SIG-M5 treated with dmso at 0.1 percent for 504 hours (cell line): ENCODE measurements around the gene MMP15.
"Not testable (repeated sequence)": the region's sequence is repeated elsewhere in the genome, so short reads cannot be mapped to it uniquely, and the experiment has no call there.

Experiments
- DNase-seq: peaks from one replicate; lab custom pipeline; 2025; ENCODE audit not compliant: unreplicated experiment; lab: John Stamatoyannopoulos, UW

MMP15 gene

GRCh38 chr16:58025351-58026138, at the start of gene MMP15:
Gene MMP15 (plus strand): TSS chr16:58025754. CDS start chr16:58026351, 597 bp downstream.
- peak; percentile 41 for DNase-seq

DNA sequence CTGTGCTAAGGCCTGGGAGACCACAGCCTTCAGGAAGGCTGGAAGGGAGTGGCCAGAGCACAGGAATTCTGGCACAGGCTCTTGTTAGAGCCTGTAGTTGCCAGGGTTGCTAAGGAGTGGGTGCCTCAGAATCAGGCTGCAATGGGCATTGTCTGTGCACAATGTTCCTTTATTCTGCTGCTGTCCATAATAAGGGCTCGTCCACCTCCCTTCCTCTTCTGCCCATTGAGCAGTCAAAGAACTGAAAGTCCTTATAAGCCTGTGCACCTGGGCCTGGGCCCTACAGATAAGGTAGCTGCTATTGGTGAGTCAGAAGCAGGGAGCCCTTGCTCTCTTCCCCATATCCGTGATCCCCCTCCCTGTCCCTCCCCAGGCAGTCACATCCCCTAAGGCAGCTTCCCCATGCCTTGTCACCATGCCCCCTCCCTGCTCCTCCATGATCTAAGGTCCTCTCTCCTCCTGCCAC, 49.2 kb upstream of the MMP15 start:
- no peak for DNase-seq

DNA sequence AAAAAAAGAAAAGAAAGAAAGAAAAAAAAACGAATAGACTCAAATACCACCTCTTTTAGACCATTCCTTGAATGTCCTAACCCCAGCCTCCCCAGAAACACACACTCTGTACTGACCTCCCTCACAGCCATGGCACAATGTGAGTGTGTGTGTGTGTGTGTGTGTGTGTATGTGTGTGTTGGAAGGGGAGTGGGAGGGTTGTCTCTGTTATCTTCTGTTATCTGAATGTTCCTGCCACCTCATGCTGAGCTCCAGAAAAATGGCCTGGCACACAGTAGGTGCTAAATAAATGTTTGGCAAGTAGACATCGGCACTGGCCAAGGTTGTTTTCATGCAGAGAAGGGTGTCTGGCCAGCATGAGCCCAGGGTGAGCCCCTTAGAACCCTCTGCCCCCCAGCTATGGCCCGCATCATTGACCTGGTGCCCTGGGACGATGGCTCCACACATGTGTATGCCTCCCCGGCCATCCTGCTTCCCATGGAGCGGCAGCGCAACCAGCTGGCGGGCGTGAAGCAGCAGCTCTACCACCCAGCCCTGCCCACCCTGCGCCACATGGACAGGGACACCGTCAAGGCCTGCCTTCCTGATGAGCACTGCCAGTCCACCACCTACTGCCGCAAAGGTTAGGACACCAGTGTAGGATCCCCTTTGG, 48.0 kb upstream of the MMP15 start:
- no peak for DNase-seq

GRCh38 chr16:57978070-57978465, 47.5 kb upstream of the MMP15 start:
- not testable (repeated sequence) for DNase-seq

DNA sequence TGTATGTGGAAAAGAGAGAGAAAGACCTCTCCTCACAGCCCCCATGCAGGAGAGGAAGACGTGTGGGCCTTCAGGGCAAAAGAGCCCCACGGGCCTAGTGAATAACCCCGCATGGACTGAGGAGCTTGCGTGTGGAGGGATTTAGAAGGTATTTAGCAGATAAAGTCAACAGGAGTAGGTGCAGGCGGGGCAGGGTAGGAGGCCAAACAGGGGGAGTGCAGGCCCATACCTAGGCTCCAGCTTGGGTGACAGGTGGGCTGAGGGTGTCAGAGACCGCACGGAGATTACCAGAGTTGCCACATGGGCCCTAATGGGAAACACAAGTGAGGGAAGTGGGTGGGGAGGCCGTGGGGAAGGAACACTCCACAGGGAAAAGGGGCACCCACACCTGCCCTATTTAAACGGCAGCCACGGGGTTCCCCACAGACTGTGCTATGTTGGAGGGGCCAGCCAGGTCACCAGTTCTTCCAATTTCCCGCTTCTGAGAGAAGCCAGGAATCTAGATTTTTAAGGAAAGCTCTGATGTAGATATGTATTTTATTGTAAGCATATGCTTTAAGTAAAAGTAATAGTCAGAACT, 46.5 kb upstream of the MMP15 start:
- DNase-seq: no peak

- DNase-seq: no peak
Observed at GRCh38 chr16:57981636-57982035, 43.9 kb upstream of the MMP15 start.

- no peak for DNase-seq
Observed at GRCh38 chr16:57982385-57982784, 43.2 kb upstream of the MMP15 start.

GRCh38 chr16:57984443-57985203, 40.9 kb upstream of the MMP15 start:
- no peak for DNase-seq

DNA sequence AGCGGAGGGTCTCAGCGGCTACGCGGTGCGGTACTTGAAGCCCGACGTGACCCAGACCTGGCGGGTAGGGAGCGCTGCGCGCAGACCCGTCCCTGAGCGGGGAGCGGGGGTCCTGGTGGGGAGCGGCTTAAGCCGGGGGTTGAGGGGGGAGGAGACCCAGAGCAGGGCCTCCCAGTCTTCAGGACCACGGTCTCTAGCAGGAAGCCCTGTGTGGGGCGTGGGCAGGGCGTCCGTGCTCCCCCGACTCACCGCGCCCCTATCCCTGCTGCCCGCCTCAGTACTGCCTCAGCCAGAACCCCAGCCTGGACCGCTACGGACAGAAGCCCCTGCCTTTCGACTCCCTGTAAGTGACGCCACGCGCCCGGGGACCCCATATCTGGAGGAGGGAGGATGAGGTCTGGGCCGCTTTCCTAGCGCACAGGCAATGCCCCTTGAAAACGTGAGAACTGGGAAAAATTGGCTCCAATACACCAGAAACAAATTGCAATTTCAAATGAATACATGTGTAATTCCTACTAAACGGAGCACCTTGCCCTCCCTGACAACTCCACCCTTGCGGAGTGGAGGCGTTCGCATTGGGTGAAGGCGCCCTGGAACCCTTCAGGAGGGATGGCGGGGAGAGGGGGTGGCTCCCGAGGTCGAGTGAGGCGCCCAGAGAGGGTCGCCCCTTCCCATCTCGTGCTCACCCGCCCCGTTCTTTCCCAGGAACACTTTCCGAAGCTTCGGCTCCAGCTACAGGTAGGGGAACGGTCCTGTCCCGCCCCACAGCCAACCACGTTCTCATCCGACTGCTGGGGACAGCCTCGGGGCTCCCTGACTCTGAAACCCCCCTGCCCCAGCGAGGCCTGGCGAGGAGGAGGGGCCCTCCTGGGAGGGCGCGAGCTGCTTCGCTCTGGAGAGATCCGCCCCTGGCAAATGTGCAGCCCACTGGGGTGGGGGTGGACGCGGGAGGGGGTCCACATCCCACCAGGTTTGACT, 40.1 kb upstream of the MMP15 start:
- no peak for DNase-seq

- DNase-seq: no peak
Observed at GRCh38 chr16:57986196-57986595, 39.4 kb upstream of the MMP15 start.

DNA sequence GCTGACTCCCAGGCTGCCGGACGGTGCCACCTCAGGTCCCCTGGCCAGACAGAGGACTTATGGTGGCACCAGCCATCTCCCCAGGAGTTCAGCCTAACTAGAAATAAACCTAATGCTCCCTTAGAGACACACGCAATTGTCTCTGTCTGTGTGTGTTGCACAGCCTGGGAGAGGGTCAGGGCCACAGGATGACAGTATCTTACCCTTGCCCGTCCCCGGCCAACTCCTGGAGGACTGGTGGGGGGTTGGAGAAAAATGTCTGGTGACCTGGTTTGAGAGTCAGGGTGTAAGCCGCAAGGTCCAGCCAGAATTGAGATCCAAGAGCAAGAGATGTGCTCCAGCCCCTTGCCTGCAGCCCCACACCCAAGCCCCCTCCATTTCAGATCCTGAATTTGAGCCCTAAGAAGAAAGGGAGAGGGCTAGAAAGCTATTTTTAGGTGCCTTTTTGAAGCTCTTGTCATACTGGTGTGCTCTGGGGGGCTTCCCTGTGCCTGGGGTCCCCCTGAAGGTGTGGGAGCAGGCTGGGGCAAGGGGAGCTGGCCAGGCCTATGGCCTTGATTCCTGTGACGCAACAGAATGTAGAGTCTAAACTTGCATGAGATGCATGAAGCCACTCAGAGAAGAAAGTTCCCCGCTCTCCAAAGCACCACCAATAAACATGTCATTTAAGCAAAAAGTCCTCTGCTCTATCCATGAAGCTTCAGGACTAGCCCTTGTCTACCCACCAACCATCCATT, 37.9 kb upstream of the MMP15 start:
- no peak for DNase-seq

- DNase-seq: no peak
Observed at GRCh38 chr16:57988929-57989328, 36.6 kb upstream of the MMP15 start.

- DNase-seq: no peak
Observed at GRCh38 chr16:57991551-57992059, 33.9 kb upstream of the MMP15 start.

DNA sequence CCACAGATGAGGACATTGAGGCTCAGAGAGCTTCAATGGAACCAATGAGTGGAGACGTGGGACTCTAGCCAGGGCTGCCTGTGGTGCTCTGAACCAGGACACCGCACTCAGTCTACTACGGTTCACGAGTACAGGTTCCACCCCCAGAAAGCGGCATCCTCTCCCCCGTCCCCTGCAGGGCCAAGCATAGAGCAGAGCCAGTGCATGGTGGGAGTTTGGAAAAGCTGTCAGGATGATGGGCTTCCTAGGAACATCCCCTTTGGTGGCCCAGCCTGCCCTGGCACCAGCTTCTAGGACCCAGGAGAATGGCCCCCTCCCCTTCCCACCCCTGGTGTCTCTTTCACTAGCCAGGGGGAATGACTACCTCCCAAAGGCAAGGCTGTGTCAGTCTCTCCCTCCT, 33.5 kb upstream of the MMP15 start:
- DNase-seq: no peak

DNA sequence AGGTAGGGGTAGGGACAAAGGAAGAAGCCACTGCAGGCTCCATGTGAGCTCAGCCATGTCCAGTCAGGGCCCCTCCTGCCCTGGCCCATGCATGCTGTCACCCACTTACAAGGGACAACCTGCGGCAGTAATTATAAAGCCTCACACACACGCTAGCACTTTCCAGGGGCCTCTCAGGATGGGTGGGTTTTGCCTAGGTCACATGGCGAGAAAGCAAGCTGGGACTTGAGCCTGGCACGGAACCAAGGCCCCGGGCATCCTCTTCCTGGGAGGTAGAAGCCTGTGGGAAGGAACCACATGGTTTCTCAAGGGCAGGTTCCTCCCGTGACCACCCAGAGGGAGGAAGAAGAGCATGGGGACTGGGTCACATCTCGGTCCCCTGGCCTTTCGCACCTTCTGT, 32.1 kb upstream of the MMP15 start:
- DNase-seq: no peak

DNA sequence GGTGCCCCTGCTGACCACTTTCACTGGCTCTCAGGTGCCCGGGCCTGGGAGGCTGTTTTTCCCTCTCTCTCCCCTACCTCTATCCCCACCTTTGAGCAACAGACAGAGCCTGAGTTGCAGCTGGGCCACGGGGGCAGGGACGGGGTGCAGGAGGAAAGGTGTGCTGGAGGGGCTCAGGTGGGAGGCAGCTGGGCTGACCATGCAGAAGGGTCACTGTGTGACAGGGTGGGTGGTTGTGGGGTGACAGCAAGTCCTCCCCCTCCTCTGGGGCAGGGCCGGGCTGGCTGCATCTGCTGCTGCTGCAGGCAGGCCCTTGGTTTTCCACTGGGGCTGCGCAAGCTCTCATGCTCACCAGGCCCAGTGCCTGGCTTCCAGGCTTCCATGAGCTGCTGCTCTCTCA, 31.7 kb upstream of the MMP15 start:
- DNase-seq: no peak

DNA sequence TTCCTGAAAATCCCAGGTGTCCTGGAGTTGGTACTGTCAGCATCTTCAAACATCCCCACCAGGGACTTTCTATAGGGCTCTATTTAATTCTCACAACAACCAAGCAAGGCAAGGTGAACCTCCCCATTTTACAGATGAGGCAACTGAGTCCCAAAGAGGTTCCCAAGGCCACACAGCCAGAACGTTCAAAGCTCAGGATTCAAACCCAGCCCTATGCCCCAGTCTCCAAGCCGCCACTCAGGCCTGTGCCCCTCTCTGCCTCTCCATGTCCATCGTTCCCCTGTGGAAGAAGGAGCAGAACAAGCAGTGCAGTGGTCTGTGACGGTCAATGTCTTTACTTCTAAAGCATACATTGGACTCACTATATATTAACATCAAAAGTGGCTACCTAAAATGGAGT, 31.2 kb upstream of the MMP15 start:
- no peak for DNase-seq

DNA sequence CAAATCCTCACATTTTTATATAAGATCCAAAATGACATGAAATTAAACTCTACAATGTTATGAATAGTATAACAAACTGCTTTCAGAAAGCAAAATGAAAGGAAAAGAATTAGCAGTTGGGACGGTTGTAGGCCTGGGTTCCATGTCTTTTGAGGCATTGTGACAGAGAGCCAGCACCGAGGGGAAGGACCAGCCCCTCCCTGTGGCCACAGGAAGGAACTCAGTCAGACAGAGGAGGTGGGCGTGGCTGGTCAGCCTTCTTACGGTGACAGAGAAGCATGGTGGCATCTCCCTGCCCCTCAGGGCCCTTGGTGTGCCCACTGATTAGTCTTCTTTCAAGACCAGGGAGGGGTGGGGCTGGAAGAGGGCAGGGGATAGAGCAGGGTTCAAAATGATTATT, 30.8 kb upstream of the MMP15 start:
- peak; percentile 45 for DNase-seq

DNA sequence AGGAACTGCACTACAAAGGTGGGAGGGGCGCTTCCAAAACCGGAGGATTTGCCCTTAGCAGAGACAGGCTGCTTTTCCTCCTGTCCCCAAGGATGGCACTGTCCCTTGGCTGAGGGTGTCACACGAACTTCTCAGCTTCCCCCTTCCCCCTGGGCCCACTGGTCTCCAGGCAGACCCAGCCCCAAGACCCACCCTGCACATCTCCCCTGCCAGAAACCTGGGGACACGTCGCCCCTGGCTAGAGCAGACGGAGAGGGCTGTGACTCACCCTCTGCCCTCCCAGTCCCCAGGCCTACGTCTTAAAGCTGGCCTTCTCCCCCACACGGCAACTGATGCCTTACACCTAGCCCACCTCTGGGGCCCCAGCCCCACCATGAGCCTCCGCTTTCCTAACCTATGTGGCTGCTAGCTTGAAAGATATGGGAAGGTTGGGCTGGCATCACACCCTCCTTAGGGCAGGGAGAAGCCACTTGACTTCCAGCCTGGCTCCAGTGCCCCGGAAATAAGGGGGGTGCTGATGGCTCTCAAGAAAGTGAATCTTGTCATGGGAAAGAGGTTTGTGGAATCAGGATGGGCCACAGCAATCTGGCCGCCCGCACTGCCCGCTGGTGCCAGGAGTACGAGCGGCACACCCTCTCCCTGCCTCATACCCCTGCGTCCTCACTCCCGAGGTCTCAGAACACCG, 29.7 kb upstream of the MMP15 start:
- no peak for DNase-seq
